GM21529 (cell line): ENCODE results near the gene POLR1D.
"Not testable (repeated sequence)": the region's sequence is repeated elsewhere in the genome, so short reads cannot be mapped to it uniquely, and the experiment has no call there.

ENCODE experiments used
- ATAC-seq: cut with Tn5 transposase; IDR thresholded peaks from one replicate; pipeline ENCODE4 v1.9.1; 2021; ENCODE audit not compliant: unreplicated experiment

The POLR1D gene

GRCh38 chr13:27613628-27614027 is 8.1 kb upstream of the POLR1D start:
- no peak for ATAC-seq

DNA sequence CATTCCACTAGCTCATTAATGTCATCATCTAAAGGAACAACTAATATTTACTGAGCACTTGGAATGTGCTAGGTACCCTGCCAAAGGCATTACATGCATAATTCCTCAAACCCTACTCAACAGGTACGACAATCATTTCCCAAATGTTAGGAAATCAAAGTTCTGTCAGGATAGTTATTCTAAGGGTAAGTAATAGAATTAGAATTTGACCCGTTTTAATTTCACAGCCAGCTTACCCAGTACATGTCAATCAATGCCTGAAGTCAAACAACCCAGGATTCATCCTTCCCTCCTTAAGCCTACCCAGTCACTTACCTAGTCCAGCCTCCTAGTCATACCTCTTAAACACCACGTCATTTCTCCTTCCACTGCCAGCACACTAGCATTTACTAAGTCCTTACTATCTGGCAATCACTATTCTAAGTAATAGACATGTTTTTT is 3.8 kb upstream of the POLR1D start:
- no peak for ATAC-seq

- ATAC-seq, result no peak
Observed at GRCh38 chr13:27619093-27619727, 2.5 kb upstream of the POLR1D start.

DNA sequence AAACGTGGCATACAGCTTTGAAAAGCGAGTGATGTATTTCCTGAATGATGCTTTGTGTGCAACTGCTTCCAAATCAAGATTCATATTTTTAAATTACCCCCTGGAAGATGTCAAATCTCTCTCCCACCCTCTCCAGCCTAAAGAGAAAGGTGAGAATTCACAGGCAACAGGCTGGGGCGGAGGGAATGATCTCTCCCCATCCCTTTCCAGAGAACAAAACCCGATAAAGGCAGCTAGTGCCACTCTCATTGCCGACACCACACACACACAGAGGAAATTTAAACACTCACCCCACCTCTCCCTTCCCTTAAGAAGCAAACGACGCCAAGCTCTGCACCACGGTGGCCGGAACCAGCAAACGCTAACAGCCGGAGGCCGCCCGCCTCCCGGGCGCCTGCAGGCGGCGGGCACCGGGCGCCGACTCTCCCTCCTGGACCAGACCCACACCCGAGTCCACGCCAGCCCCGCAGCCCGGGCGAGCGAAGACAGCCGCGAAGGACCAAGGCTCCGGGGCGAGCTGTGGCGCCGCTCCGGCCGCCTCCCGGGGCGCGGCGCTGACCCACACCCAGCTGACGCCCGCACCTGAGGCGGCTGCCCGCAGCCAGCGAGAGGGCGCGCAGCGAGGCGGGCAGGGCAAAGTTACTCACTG is 1.8 kb upstream of the POLR1D start:
- ATAC-seq, result peak; percentile 32

DNA sequence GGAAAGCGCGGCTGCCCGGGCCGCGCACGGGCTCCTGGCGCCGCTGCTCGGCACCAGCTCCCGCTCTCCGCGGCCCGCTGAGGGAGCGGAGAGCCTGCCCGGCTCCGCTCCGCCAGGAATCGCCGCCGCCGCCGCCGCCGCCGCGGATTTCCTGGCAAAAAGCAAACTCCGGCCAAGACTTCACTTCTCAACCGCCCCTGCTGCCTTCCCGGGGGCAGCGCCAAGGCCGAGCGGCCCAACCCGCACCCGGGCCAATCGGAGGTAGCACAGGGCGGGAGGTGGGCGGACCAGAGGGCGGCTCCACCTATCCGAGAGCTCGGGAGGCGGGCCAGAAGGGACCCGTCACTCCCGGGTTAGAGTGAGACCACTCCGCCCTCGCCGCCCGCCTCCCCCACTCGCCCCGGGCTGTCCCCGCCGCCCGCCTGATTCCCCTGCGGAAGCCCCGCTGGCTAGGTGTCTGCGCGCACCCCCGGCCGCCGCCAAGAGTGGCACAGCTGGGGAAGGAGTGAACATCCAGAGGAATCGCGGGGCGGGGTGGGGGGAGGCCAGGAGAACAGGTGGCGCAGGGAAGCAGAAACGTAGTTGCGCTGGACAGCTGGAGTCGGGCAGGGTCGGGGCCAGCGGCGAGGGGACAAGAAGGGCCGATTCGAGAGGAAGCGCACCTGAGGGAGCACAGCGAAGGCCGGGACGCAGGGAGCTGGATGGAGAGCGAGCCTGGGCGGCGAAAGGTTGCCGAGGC is 1.1 kb upstream of the POLR1D start, which contains the start of gene LNX2:
TSS of gene LNX2 (minus strand) at position 153 of the 739 bp plus-strand sequence. CDS start 38,826 bp downstream, outside the sequence.
- peak; percentile 84 for ATAC-seq

GRCh38 chr13:27621116-27621365 is 651 bp upstream of the POLR1D start:
- no peak for ATAC-seq

- no peak for ATAC-seq
Observed at GRCh38 chr13:27622102-27622820, 569 bp downstream of the POLR1D start.

GRCh38 chr13:27622881-27623280 is 1.2 kb downstream of the POLR1D start:
- ATAC-seq, result no peak

DNA sequence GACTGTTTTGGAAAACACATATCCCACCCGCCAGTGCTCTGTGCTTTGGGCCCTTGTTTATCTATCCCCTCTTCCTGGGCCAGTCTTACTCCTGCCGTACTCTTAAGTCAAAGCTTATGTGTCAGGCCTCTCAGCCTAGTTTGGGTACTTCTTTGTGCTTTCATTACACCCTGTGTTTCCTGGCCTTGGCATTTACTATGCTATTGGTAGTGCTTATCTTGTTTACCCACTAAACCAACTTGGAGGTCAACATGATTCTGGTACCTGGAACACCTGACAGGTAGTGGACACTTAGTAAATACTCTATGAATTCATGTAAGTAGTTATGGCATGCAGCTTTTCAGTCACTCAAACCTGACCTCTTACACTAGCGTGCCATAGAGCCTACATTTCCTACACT is 2.4 kb downstream of the POLR1D start:
- no peak for ATAC-seq

DNA sequence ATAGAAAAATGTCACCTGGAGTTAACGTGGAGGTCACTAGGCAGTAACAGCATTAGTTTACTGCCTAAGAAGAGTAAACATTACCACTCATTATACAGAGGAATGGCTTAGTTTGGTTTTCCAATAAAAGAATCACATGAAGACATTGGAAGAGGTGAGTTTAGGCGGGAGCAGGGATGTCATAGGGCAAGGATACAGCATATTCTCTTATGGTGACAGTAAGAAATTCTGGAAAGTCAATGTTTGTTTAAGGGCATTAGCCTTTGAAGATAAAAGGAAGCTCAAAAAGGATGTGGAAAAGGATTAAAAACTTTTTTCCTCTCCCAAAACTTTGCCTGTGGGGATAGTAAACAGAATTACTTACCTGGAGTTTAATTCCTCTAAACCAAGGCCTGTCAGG is 4.1 kb downstream of the POLR1D start:
- no peak for ATAC-seq

DNA sequence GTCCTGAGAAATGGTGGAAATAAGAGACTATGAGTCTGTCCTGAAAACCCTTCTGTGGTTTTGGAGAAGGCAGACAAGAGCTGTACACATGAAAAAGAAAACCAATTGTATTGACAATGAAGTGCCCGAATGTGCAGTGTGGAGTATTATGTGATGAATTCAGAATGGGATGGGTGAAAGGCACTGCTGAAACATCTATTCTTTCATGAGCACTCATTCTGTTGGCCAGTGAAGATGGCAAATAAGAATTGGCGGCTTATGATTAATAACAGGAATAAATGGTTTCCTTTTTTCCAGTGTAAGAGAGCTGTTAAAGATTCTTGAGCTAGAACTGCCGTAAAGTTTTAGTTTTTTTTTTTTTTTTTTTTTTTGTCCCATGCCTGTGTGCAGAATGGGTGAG is 5.7 kb downstream of the POLR1D start:
- no peak for ATAC-seq

DNA sequence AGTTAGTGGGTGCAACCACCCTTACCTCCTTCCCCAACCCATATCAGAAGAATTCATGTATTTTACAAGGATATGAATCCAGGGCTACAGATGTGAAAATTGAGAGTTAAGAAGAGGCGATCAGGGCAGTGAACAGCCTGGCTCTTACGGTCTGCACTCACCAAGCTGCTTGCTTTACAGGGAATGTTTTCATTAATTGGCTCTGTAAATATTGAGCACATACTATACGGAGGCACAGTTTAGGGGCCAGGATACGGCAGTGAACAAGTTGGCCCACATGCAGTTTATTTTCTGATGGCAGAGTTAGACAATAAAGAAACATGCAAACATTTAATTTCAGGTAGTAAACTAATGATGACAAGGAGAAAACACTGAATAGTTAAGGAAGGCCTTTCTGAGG is 6.4 kb downstream of the POLR1D start:
- no peak for ATAC-seq

DNA sequence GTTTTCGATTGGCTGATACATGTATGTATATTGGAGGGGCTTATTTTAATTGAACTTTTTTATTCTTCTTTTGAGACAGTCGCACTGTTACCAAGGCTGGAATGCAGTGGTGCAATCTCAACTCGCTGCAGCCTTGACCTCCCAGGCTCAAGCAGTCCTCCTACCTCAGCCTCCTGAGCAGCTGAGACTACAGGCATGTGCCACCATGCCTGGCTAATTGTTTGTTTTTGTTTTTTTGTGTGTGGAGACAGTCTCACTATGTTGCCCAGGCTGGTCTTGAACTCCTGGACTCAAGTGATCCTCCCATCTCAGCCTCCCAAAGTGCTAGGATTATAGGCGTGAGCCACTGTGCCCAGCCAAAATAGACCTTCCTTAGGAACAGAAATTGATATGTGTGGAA is 7.1 kb downstream of the POLR1D start:
- ATAC-seq, result not testable (repeated sequence)

DNA sequence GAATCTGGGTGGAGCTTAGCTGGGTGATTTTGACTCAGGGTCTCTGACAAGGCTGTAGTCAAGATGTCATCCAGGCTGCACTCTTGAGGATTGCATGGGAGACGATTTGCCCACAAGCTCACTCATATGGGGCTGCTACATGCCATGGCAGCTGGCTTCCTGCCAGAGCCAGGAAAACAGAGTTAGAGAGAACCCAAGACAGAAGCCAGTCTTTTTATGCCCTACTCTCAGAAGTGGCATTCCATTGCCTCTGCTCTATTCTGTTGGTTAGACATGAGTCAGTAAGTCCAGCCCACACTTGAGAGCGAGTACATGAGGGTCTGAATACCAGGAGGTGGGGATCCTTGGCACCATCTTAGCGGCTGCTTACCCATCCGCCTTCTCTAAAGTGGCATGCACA is 9.5 kb downstream of the POLR1D start:
- no peak for ATAC-seq

DNA sequence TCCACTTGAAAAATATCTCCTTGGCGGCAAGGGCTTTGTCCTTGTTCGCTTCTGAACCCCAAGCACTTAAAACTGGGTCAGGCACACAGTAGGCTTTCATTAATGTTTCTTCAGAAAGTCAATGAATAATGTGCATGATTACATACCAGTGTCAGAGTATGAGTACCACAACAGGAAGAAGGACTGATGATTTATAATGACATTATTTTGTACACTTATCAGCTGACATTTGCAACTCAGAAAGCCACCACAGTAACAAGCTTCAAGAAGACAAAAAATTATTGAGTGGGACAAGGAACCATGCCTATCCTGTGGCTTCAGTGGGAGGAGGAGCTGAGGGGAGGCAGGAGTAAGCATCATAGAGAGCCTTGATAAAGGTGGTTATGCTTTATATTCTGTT is 10.0 kb downstream of the POLR1D start:
- no peak for ATAC-seq

DNA sequence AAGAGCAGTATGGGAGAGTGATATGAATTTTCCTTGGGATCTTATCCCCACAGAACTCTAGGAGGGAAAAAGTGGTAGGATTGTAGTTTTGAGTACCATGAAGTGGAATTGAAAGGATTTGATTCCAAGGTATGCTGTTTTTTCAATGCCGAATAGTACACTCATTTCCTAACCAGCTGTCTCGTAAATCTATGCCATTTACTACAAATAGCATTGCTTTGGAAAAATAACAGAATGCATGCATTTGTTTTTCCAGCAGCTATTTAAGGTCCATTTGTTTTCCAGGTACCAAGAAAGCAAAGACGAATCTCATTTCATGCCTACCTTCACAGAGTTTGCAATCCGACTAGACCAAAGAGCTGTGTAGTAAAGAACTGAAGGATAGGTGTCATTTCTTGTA is 10.5 kb downstream of the POLR1D start:
- ATAC-seq, result no peak

- no peak for ATAC-seq
Observed at GRCh38 chr13:27632648-27633047, 11.0 kb downstream of the POLR1D start.

- no peak for ATAC-seq
Observed at GRCh38 chr13:27634231-27634630, 12.5 kb downstream of the POLR1D start.

DNA sequence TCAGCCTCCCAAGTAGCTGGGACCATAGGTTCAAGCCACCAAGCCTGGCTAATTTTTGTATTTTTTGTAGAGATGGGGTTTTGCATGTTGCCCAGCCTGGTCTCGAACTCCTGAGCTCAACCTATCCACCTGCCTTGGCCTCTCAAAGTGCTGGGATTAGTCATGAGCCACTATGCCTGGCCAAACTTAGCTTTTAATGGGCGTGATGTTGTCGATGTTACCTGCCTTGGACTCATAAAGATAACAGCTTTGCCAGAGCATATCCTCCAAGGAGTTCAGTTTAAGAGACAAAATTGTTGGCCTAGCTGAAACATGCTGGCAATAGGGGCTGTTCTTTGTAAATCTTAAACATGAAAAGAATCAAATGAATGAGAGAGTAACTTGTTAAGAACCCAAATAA is 13.1 kb downstream of the POLR1D start:
- ATAC-seq, result no peak

- ATAC-seq, result no peak
Observed at GRCh38 chr13:27635266-27635665, 13.6 kb downstream of the POLR1D start.

DNA sequence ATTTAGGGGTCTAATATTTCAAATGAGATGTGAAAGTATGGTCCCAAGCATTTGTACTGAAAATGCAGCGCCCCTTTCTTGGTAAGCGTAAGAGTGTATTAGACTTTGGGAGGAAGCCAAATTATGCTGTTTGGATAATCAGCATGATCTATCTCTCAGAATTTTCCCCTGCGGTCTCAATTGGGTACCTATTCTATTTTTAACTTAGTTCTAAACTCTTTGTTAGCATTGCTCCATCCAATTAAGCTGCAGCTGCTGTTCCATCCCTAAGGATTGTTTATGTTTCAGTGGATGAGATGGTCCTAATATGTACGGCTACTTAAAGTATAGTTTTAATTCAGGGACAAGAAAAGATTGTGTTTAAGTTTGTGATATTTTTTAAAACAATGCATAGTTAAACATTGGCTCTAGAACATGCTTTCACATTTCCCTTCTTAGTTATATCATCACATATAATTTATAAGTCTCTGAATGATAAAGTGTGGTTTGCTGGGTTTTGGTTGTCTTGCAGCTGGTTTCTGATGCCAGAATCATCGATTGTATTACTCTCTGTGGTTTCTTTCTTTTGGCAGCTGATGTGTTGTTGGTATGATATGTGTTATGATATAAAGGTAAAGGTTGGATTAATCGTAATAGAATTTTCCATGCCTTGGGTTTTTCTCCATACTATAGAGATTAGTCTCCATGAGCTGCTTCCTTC is 15.0 kb downstream of the POLR1D start:
- no peak for ATAC-seq
